Measurements from ENCODE around the gene RABIF.

Gene RABIF

GRCh38 chr1:202871367-202871766 is 17.6 kb downstream of the RABIF start:
- DNase-seq, result no peak

- DNase-seq, result no peak
These were observed 26.0 kb downstream of the RABIF start for GRCh38 chr1:202862679-202863560.

- DNase-seq, result no peak
These were observed 27.4 kb downstream of the RABIF start for GRCh38 chr1:202861420-202862132.

- DNase-seq, result no peak
These were observed 28.1 kb downstream of the RABIF start for GRCh38 chr1:202860744-202861419.

GRCh38 chr1:202858789-202859414 is 30.0 kb downstream of the RABIF start:
- DNase-seq, result no peak

- no peak for DNase-seq
These were observed 30.6 kb downstream of the RABIF start for GRCh38 chr1:202858331-202858730.

- DNase-seq, result no peak
These were observed 31.8 kb downstream of the RABIF start for GRCh38 chr1:202857136-202857610.

GRCh38 chr1:202856014-202856413 is 32.9 kb downstream of the RABIF start:
- no peak for DNase-seq

- DNase-seq, result no peak
These were observed 34.2 kb downstream of the RABIF start for GRCh38 chr1:202854787-202855186.

GRCh38 chr1:202852163-202852904 is 36.6 kb downstream of the RABIF start:
- DNase-seq, result no peak

GRCh38 chr1:202850593-202851362 is 38.2 kb downstream of the RABIF start:
- DNase-seq, result no peak

GRCh38 chr1:202848191-202848542 is 40.8 kb downstream of the RABIF start:
- no peak for DNase-seq

- no peak for DNase-seq
These were observed 44.0 kb downstream of the RABIF start for GRCh38 chr1:202844935-202845334.

- DNase-seq, result no peak
These were observed 44.7 kb downstream of the RABIF start for GRCh38 chr1:202844259-202844658.

- no peak for DNase-seq
These were observed 45.9 kb downstream of the RABIF start for GRCh38 chr1:202843081-202843480.

GRCh38 chr1:202837746-202838262 is 51.1 kb downstream of the RABIF start:
- no peak for DNase-seq

GRCh38 chr1:202836623-202837403 is 52.1 kb downstream of the RABIF start:
- DNase-seq, result no peak

- DNase-seq, result no peak
These were observed 53.3 kb downstream of the RABIF start for GRCh38 chr1:202835548-202836072.

GRCh38 chr1:202834771-202835547 is 54.0 kb downstream of the RABIF start:
- DNase-seq, result no peak
